Stimulated activated CD4-positive, alpha-beta T cell treated with anti-CD3 and anti-CD28 coated beads, Interleukin-4, amount 100 ng/mL, for 1 hour (primary cell): ENCODE data around the gene APBB1IP.
"Not testable (repeated sequence)": the region's sequence is repeated elsewhere in the genome, so short reads cannot be mapped to it uniquely, and the experiment has no call there.

Source experiments
- DNase-seq: peaks from one replicate; pipeline ENCODE4 v3.0.0-alpha.2; 2020

Gene APBB1IP

GRCh38 chr10:26566525-26567350 lies 128.6 kb downstream of the APBB1IP start:
- no peak for DNase-seq

GRCh38 chr10:26567351-26567721 lies 129.2 kb downstream of the APBB1IP start:
- no peak for DNase-seq

DNA sequence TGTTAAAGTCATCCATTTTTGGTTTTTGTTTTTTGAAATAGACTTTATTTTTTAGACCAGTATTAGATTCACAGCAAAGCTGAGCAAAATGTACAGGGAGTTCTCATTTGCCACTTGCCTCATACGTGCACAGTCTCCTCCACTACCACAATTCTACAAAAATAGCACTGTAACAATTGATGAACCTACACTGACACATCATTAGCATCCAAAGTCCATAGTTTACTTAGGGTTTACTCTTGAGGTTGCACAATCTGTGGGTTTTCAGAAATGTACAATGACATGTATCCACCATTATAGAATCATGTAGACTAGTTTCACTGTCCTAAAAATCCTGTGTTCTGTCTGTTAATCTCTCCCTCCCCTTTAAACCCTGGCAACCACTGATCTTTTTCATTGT lies 133.5 kb downstream of the APBB1IP start:
- no peak for DNase-seq

DNA sequence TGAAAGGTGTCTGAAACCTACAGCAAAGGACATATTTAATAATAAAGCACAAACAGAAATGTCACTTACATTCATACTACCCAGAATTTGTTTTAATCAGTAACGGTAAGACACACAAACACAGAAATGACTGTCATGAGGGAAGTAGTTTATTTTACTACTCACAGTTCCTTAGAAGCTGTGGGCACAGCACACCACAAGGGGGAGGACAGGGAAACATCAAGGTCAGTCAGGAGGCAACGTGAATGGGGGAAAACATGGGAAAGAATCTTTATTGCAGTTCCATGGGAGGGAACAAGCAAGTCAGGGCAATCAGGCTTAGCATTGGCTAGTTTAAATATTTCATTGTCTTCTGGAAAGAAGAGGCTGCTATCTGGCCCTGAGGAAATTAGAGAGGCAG lies 135.5 kb downstream of the APBB1IP start:
- no peak for DNase-seq

DNA sequence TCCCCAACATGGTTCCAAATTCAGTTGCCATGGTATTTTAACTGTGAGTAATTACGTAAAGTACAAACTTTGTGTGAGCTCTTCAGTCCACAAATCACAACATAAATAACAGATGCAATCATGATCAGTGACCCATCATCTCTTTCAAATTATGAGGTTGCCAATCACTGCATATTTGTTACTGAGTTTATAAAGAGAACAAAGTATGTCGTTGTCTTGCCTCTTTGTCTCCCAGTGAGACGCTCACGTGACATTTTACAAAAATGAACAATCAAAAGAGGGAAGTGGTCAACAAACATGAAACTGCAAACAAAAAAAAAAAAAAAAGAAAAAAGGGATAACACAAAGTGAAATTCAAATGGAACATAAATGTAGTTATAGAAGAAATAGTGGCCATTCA lies 136.6 kb downstream of the APBB1IP start:
- DNase-seq: no peak

DNA sequence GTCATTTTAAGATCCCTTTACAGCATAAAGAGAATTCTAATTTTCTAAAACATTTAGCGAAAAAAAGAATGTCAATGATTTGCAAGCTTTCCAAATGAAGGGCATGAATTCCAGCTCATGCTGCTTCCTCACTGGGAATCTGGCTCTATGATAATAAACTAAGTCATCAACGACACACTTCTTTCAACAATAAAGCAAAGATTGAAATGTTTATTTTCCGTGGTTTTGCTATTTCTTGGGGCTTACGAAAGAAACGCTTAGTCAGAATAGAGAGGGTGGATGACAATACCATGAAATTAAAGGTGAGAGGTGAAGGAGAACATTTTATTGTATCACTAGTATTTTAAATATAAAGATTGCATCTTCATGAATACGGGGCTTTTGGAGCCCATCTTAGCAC lies 140.2 kb downstream of the APBB1IP start:
- DNase-seq: not testable (repeated sequence)

DNA sequence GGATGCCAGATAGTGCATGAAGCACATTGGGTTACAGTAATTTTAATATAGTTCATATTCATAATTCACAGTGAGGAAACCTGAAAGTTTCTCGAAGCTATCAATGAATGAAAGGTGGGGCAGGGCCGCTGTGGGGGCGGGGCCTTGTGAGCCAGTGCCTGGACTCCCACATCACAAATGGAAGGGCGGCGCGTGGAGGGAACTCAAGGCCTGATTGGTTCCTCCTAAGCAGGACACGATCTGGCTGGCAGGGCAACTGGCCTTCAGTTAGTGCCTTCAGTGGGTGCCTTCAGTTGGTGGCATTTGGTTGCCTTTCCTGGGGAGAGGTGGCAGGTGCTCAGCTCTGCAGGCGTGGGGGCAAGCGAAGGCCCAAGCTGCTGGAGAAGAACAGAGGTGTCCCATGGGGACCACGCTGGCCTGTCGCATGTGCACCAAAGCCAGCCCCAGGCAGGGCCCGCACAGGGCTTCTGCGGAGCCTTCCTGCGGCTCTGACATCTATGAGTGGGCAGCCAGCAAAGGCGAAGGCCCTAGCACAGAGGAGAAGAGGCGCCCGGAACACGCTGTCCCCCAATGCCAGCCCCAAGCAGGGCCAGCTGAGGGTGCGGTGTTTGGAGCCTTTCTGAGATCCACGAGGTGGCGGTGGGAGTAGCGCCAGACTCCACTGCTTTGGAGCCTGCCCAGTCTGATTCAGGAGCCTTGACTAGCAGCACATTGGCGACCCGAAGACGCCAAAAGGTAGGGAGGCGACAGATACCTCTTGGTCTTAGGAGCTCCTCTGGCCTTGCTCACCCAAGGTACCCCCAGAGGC lies 141.3 kb downstream of the APBB1IP start:
- DNase-seq: no peak

GRCh38 chr10:26586211-26586610 lies 148.1 kb downstream of the APBB1IP start:
- DNase-seq: no peak

GRCh38 chr10:26588611-26589010 lies 150.5 kb downstream of the APBB1IP start:
- no peak for DNase-seq

GRCh38 chr10:26589813-26590212 lies 151.7 kb downstream of the APBB1IP start:
- not testable (repeated sequence) for DNase-seq

GRCh38 chr10:26593896-26594295 lies 155.8 kb downstream of the APBB1IP start:
- DNase-seq: no peak

DNA sequence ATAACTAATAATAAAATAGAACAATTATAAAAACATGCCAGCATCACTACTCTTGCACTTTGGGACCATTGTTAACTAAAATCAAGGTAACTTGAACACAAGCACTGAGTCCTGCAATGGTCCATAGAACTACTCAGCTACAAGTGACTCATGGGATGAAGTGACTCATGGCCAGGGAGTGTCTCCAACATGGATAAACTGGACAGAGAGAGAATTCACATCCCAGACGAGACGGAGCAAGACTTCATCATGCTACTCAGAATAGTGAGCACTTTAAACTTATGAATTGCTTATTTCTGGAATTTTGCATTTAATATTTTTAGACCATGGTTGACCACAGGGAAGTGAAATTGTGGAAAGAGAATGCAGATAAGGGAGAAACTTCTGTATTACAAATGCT lies 165.1 kb downstream of the APBB1IP start:
- DNase-seq: not testable (repeated sequence)

DNA sequence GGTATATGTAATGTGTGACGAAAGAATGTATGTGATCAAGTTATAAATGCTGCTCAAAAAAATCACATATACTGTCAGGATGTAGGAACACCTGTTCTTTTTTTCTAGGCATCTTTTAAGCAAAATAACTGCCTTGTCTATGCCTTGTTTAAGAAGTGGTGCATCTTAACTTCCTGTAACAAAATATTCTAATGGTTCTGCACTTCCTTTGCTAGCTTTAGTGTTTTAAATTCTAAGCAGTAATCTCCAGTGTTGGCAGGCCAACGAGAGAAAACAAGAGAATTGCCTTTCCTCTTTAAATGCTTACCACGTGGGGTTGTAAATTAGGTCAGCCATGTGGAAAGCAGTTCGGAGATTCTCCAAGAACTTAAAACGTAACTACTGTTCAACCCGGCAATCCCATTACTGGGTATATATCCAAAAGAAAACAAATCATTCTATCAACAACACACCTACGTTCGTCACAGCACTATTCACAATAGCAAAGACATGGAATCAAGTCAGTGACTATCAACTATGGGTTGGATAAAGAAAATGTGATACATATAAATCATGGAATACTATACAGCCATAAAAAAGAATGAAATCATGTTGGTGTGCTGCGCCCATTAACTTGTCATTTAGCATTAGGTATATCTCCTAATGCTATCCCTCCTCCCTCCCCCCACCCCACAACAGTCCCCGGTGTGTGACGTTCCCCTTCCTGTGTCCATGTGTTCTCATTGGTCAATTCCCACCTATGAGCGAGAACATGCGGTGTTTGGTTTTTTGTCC lies 166.4 kb downstream of the APBB1IP start:
- not testable (repeated sequence) for DNase-seq

DNA sequence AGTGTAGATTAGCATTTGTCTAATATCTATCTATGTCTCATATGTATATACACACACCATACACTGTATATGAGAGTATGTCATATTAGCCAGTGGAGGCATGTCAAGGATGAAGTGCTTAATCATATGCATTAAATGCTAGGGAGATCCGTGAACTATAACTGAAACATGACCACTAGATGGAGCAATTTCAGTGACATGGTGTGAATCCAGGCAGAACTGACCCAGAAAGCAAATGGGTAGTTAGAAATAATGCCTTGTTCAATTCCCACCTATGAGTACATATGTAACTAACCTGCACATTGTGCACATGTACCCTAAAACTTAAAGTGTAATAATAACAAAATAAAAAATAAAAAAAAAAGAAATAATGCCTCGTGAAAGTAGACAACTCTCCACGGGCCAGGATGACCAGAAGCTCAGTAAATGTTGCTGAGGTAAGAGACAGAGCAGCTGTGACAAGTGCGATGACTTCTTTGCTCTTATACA lies 168.3 kb downstream of the APBB1IP start:
- not testable (repeated sequence) for DNase-seq

GRCh38 chr10:26612151-26612915 lies 174.2 kb downstream of the APBB1IP start:
- DNase-seq: no peak
